ENCODE data around the gene MRNIP. TPM values are rescaled to one million over a fixed set of nuclear protein-coding genes. Genes with fewer than 3 reads are reported as not detected.

MRNIP gene
- total RNA-seq, 4 donors from 2014 or later = 13.7 to 44.9 (median 26.5) TPM

GRCh38 chr5:179900711-179901110, 42.1 kb upstream of the MRNIP start:
- intact Hi-C loops (cut with DNase I; ENCODE audit: low total_unique reads) = loop anchor here (10.0 kb wide), 1 partner anchor 96 kb away; the partner anchor contains the start of gene MGAT4B
- H3K4me3 ChIP-seq (ENCODE audit: low read depth, poor library complexity, severe bottlenecking) = no peak overlapping the region
- 81 to 92% methylated on average over 13 of the region's 13 CpGs for WGBS, 2 donors
- TF ChIP-seq CTCF (IDR thresholded peaks at IDR 0.05) = no peak
- TF ChIP-seq POLR2A (IDR thresholded peaks at IDR 0.05) = no peak
- DNase-seq (ENCODE audit: low spot score in 2 of 2) = no peak

GRCh38 chr5:179900206-179900605, 41.6 kb upstream of the MRNIP start:
- intact Hi-C loops (cut with DNase I; ENCODE audit: low total_unique reads) = loop anchor here (10.0 kb wide), 1 partner anchor 95 kb away; the partner anchor contains the start of gene MGAT4B
- no peak for DNase-seq (ENCODE audit: low spot score in 2 of 2)
- WGBS, 2 donors = 81 to 85% methylated on average over 9 of the region's 9 CpGs
- TF ChIP-seq POLR2A (IDR thresholded peaks at IDR 0.05) (no peak), CTCF (IDR thresholded peaks at IDR 0.05) (no peak)
- no peak overlapping the region for H3K4me3 ChIP-seq (ENCODE audit: low read depth, poor library complexity, severe bottlenecking)

GRCh38 chr5:179895861-179896260, 37.2 kb upstream of the MRNIP start:
- WGBS, 2 donors = 85 to 90% methylated on average over 6 of the region's 6 CpGs
- H3K4me3 ChIP-seq (ENCODE audit: low read depth, poor library complexity, severe bottlenecking) = no peak overlapping the region
- intact Hi-C loops (cut with DNase I; ENCODE audit: low total_unique reads) = no loop called here
- DNase-seq (ENCODE audit: low spot score in 2 of 2) = no peak
- TF ChIP-seq POLR2A (IDR thresholded peaks at IDR 0.05) (no peak), CTCF (IDR thresholded peaks at IDR 0.05) (no peak)

GRCh38 chr5:179893958-179894895, 35.6 kb upstream of the MRNIP start:
- WGBS, 2 donors = 87 to 88% methylated on average over 25 to 26 of the region's 26 CpGs
- intact Hi-C loops (cut with DNase I; ENCODE audit: low total_unique reads) = no loop called here
- TF ChIP-seq POLR2A (IDR thresholded peaks at IDR 0.05) = no peak
- TF ChIP-seq CTCF (IDR thresholded peaks at IDR 0.05) = no peak
- H3K4me3 ChIP-seq (ENCODE audit: low read depth, poor library complexity, severe bottlenecking) = no peak overlapping the region
- DNase-seq (ENCODE audit: low spot score in 2 of 2) = no peak

- intact Hi-C loops (cut with DNase I; ENCODE audit: low total_unique reads) = no loop called here
- WGBS, 2 donors = 89 to 97% methylated on average over 30 of the region's 31 CpGs
- no peak overlapping the region for H3K4me3 ChIP-seq (ENCODE audit: low read depth, poor library complexity, severe bottlenecking)
- no peak for DNase-seq (ENCODE audit: low spot score in 2 of 2)
- TF ChIP-seq POLR2A (IDR thresholded peaks at IDR 0.05) (no peak), CTCF (IDR thresholded peaks at IDR 0.05) (no peak)
These were observed 34.7 kb upstream of the MRNIP start for GRCh38 chr5:179893076-179893957.

Data from lower leg skin (tissue), 4 donors.